PC-9 (cell line): ENCODE results near the gene NPTXR.

ENCODE experiments used
- EZH2 ChIP-seq: fragments of 200-600 bp; sonication (generic); IDR thresholded peaks from 2 replicates; pipeline ENCODE4 v1.8.0; 2017; ENCODE audit warnings: antibody characterized with exemption, low read depth
- TF ChIP-seq, protein P1 (sequence below): fragments of 200-600 bp; sonication (generic); conservative IDR thresholded peaks from 2 replicates; pipeline ENCODE4 v1.6.1; 2017; ENCODE audit warnings: mixed run types, antibody characterized with exemption, mild to moderate bottlenecking, moderate library complexity

- TF ChIP-seq, protein P1, sequence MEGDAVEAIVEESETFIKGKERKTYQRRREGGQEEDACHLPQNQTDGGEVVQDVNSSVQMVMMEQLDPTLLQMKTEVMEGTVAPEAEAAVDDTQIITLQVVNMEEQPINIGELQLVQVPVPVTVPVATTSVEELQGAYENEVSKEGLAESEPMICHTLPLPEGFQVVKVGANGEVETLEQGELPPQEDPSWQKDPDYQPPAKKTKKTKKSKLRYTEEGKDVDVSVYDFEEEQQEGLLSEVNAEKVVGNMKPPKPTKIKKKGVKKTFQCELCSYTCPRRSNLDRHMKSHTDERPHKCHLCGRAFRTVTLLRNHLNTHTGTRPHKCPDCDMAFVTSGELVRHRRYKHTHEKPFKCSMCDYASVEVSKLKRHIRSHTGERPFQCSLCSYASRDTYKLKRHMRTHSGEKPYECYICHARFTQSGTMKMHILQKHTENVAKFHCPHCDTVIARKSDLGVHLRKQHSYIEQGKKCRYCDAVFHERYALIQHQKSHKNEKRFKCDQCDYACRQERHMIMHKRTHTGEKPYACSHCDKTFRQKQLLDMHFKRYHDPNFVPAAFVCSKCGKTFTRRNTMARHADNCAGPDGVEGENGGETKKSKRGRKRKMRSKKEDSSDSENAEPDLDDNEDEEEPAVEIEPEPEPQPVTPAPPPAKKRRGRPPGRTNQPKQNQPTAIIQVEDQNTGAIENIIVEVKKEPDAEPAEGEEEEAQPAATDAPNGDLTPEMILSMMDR = no peak
- TF ChIP-seq EZH2 = no peak
These were observed 10.8 kb downstream of the NPTXR start for GRCh38 chr22:38833061-38833460.
